Astrocyte (in vitro differentiated cells and primary cell): ENCODE results near the gene UBE3C. TPM values are rescaled to one million over a fixed set of nuclear protein-coding genes. Genes with fewer than 3 reads are reported as not detected.

Source experiments
- DNase-seq: peaks from one replicate; pipeline ENCODE4 v3.0.0-alpha.2; 2010; ENCODE audit warnings: low read depth
- FAIRE-seq: peaks from 2 replicates; lab custom pipeline; 2011; peaks lifted over from hg19 to GRCh38; lab: Jason Lieb, UNC
- H2AFZ ChIP-seq: 2 replicates; pipeline ENCODE4 v1.6.0; 2012; ENCODE audit warnings: low read depth, low read length, inconsistent platforms
- H3K27ac ChIP-seq: 2 replicates; pipeline ENCODE4 v1.5.1; 2011; ENCODE audit warnings: low read depth, low read length, inconsistent platforms
- H3K27me3 ChIP-seq: 2 replicates; pipeline ENCODE4 v1.6.0; 2011; ENCODE audit warnings: low read length, inconsistent platforms; ENCODE audit not compliant: insufficient read depth
- H3K36me3 ChIP-seq: 2 replicates; pipeline ENCODE4 v1.5.1; 2011; ENCODE audit warnings: low read length, inconsistent platforms; ENCODE audit not compliant: insufficient read depth
- H3K4me1 ChIP-seq: 2 replicates; pipeline ENCODE4 v1.5.1; 2011; ENCODE audit warnings: low read length, inconsistent platforms; ENCODE audit not compliant: insufficient read depth
- H3K4me2 ChIP-seq: 2 replicates; pipeline ENCODE4 v1.6.0; 2012; ENCODE audit warnings: low read length, inconsistent platforms
- H3K4me3 ChIP-seq: 2 replicates; pipeline ENCODE4 v1.5.1; 2011; ENCODE audit warnings: low read depth, mild to moderate bottlenecking, low read length, inconsistent platforms; ENCODE audit not compliant: insufficient read depth
- H3K79me2 ChIP-seq: 2 replicates; pipeline ENCODE4 v1.6.0; 2012; ENCODE audit warnings: mild to moderate bottlenecking, low read length, inconsistent platforms; ENCODE audit not compliant: insufficient read depth
- H3K9ac ChIP-seq: 2 replicates; pipeline ENCODE4 v1.6.0; 2012; ENCODE audit warnings: mild to moderate bottlenecking, low read length, inconsistent platforms
- H3K9me3 ChIP-seq: 2 replicates; pipeline ENCODE4 v1.5.1; 2012; ENCODE audit warnings: low read depth, mild to moderate bottlenecking, low read length, inconsistent platforms; ENCODE audit not compliant: insufficient read depth
- H4K20me1 ChIP-seq: 2 replicates; pipeline ENCODE4 v1.6.0; 2012; ENCODE audit warnings: low read length, inconsistent platforms; ENCODE audit not compliant: insufficient read depth
- H3K27ac Mint-ChIP-seq: one replicate; pipeline ENCODE4 v1.8.0; 2021; ENCODE audit warnings: mild to moderate bottlenecking, mixed read lengths; ENCODE audit not compliant: unreplicated experiment
- H3K27me3 Mint-ChIP-seq: one replicate; pipeline ENCODE4 v1.8.0; 2021; ENCODE audit warnings: low read depth, mixed read lengths; ENCODE audit not compliant: unreplicated experiment
- H3K36me3 Mint-ChIP-seq: one replicate; pipeline ENCODE4 v1.8.0; 2021; ENCODE audit warnings: low read depth, mixed read lengths; ENCODE audit not compliant: unreplicated experiment
- H3K4me1 Mint-ChIP-seq: one replicate; pipeline ENCODE4 v1.8.0; 2021; ENCODE audit warnings: low read depth, mixed read lengths; ENCODE audit not compliant: unreplicated experiment
- H3K4me3 Mint-ChIP-seq: one replicate; pipeline ENCODE4 v1.8.0; 2021; ENCODE audit warnings: mild to moderate bottlenecking, moderate library complexity, mixed read lengths; ENCODE audit not compliant: unreplicated experiment
- H3K9me3 Mint-ChIP-seq: one replicate; pipeline ENCODE4 v1.8.0; 2021; ENCODE audit warnings: mild to moderate bottlenecking, mixed read lengths; ENCODE audit not compliant: unreplicated experiment
- CTCF ChIP-seq: IDR thresholded peaks from 2 replicates; pipeline ENCODE4 v1.5.1; 2011; ENCODE audit warnings: low read depth, mild to moderate bottlenecking, inconsistent platforms, low read length, moderate library complexity; ENCODE audit not compliant: insufficient read depth
- EZH2 ChIP-seq: IDR thresholded peaks from 2 replicates; pipeline ENCODE4 v1.6.1; 2012; ENCODE audit warnings: mild to moderate bottlenecking, low read length, inconsistent platforms; ENCODE audit not compliant: insufficient read depth
- total RNA-seq: library from RNA; stranded (reverse); gene quantifications from 2 replicates; pipeline ENCODE4 v1.2.1, GENCODE V29; 2021

The UBE3C gene
- total RNA-seq, 1 donor from 2014 or later = 76.9 TPM

GRCh38 chr7:157263156-157263555, 124.4 kb downstream of the UBE3C start:
- Histone ChIP-seq H3K27me3 (no peaks in the 10 kb centered on the region), H3K4me2 (no peak overlapping the region), H3K9me3 (no peaks in the 10 kb centered on the region), H3K36me3 (peaks cover 44% of the 10 kb centered on the region), H2AFZ (no peak overlapping the region), H4K20me1 (peaks cover 7% of the 10 kb centered on the region), H3K4me1 (no peaks in the 10 kb centered on the region), H3K9ac (no peak overlapping the region), H3K27ac (no peak overlapping the region), H3K4me3 (no peak overlapping the region), H3K79me2 (no peaks in the 10 kb centered on the region)
- no peaks in the 10 kb centered on the region for H3K27me3 Mint-ChIP-seq
- no peak for TF ChIP-seq EZH2
- TF ChIP-seq CTCF = no peak
- FAIRE-seq = no peak
- H3K27ac Mint-ChIP-seq = no peak overlapping the region
- H3K4me3 Mint-ChIP-seq = no peak overlapping the region
- H3K9me3 Mint-ChIP-seq = no peaks in the 10 kb centered on the region
- peaks cover 15% of the 10 kb centered on the region for H3K36me3 Mint-ChIP-seq
- peaks cover 3% of the 10 kb centered on the region for H3K4me1 Mint-ChIP-seq
- DNase-seq = no peak

GRCh38 chr7:157265051-157265450, 126.3 kb downstream of the UBE3C start:
- Mint-ChIP-seq H3K9me3 (no peaks in the 10 kb centered on the region), H3K36me3 (peaks cover 20% of the 10 kb centered on the region), H3K4me3 (no peak overlapping the region), H3K27ac (no peak overlapping the region), H3K4me1 (peaks cover 6% of the 10 kb centered on the region), H3K27me3 (no peaks in the 10 kb centered on the region)
- H4K20me1 ChIP-seq = peaks cover 6% of the 10 kb centered on the region
- FAIRE-seq = no peak
- no peak overlapping the region for H3K4me2 ChIP-seq
- TF ChIP-seq CTCF = no peak
- TF ChIP-seq EZH2 = no peak
- no peak overlapping the region for H3K27ac ChIP-seq
- H3K79me2 ChIP-seq = no peaks in the 10 kb centered on the region
- no peak overlapping the region for H3K4me3 ChIP-seq
- no peak overlapping the region for H2AFZ ChIP-seq
- no peaks in the 10 kb centered on the region for H3K4me1 ChIP-seq
- no peak for DNase-seq
- H3K36me3 ChIP-seq = peaks cover 38% of the 10 kb centered on the region
- no peaks in the 10 kb centered on the region for H3K27me3 ChIP-seq
- no peaks in the 10 kb centered on the region for H3K9me3 ChIP-seq
- H3K9ac ChIP-seq = no peak overlapping the region

GRCh38 chr7:157266272-157266671, 127.5 kb downstream of the UBE3C start:
- no peaks in the 10 kb centered on the region for H3K27me3 ChIP-seq
- H4K20me1 ChIP-seq = peaks cover 6% of the 10 kb centered on the region
- no peak overlapping the region for H2AFZ ChIP-seq
- no peaks in the 10 kb centered on the region for H3K9me3 Mint-ChIP-seq
- H3K27ac Mint-ChIP-seq = no peak overlapping the region
- no peak overlapping the region for H3K4me3 ChIP-seq
- H3K36me3 ChIP-seq = peaks cover 39% of the 10 kb centered on the region
- no peak overlapping the region for H3K4me2 ChIP-seq
- H3K9me3 ChIP-seq = no peaks in the 10 kb centered on the region
- FAIRE-seq = no peak
- H3K9ac ChIP-seq = no peak overlapping the region
- TF ChIP-seq CTCF (no peak), EZH2 (no peak)
- H3K36me3 Mint-ChIP-seq = peaks cover 21% of the 10 kb centered on the region
- H3K4me3 Mint-ChIP-seq = no peak overlapping the region
- H3K27me3 Mint-ChIP-seq = no peaks in the 10 kb centered on the region
- no peak overlapping the region for H3K27ac ChIP-seq
- H3K79me2 ChIP-seq = no peaks in the 10 kb centered on the region
- H3K4me1 ChIP-seq = peaks cover 2% of the 10 kb centered on the region
- H3K4me1 Mint-ChIP-seq = peaks cover 6% of the 10 kb centered on the region
- DNase-seq = peak; percentile 72
